Measurements from ENCODE around the gene SLC2A9. TPM values are rescaled to one million over a fixed set of nuclear protein-coding genes. Genes with fewer than 3 reads are reported as not detected.

SLC2A9 gene
- total and polyA plus RNA-seq, 2 of the 8 experiments (the other 6 are each of a cell fraction or from before 2014, with no cell fraction given), result 0.20 to 0.26 TPM

DNA sequence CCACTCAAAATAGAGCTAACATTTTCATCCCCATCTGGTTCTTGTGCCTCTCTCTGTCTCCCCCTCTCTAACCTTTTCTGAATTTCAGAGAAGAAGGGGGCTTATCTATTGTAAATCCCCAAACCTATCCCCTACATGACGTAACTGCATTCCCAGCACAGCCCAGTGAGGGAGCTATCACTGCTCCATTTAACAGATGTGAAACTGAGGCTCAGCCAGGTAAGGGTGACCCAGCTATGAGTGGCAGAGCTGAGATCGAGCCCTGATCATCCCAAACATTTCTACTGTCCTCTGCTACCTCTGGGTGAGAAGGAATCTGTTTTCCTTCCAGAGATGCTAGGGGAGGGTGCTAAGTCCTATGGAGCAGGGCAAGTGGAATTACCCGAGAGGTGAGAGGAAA lies 107.5 kb downstream of the SLC2A9 start:
- Histone ChIP-seq H2BK120ac (replicated peaks; ENCODE audit: low read depth, low read length) (no peak overlapping the region), H4K20me1 (replicated peaks in 1 of 2; ENCODE audit: control insufficient read depth in 1 of 2, insufficient read depth in 2 of 2, low read length in 2 of 2) (no peaks in the 10 kb centered on the region), H3K23me2 (ENCODE audit: low read depth, low read length) (no peaks in the 10 kb centered on the region; the same call in 1 of the 2 replicates), H3K4ac (replicated peaks; ENCODE audit: insufficient read length, low read depth, low read length) (no peak overlapping the region), H3K36me3 (ENCODE audit: control insufficient read depth in 2 of 4, insufficient read depth in 4 of 4, low read length in 3 of 4) (no peaks in the 10 kb centered on the region), H4K91ac (replicated peaks; ENCODE audit: insufficient read length, low read length) (no peak overlapping the region), H2BK15ac (ENCODE audit: low read length) (no peak overlapping the region), H3K4me2 (ENCODE audit: insufficient read depth in 1 of 2, low read depth in 2 of 2, low read length in 2 of 2) (no peak overlapping the region), H3K14ac (ENCODE audit: insufficient read length) (no peak overlapping the region), H2AFZ (ENCODE audit: low read length) (no peak overlapping the region), H3K79me2 (ENCODE audit: control insufficient read depth in 1 of 2, insufficient read depth in 2 of 2, low read length in 2 of 2) (no peaks in the 10 kb centered on the region), H2BK20ac (ENCODE audit: low read length) (no peak overlapping the region), H3K4me3 (ENCODE audit: extremely low read depth in 1 of 4, insufficient read depth in 2 of 4, low read depth in 3 of 4, low read length in 4 of 4) (no peak overlapping the region), H2BK5ac (ENCODE audit: low read depth, low read length) (no peak overlapping the region), H2BK12ac (ENCODE audit: low read depth, low read length) (no peak overlapping the region), H2AK5ac (ENCODE audit: low read depth, low read length) (no peak overlapping the region), H3K4me1 (replicated peaks in 1 of 4; ENCODE audit: control insufficient read depth in 3 of 4, insufficient read depth in 4 of 4, low read length in 3 of 4) (no peaks in the 10 kb centered on the region), H3K9me3 (ENCODE audit: insufficient read depth in 2 of 2, low read depth in 1 of 2, low read length in 1 of 2) (no peaks in the 10 kb centered on the region), H3K9ac (replicated peaks in 1 of 4; ENCODE audit: extremely low read depth in 1 of 4, low read depth in 3 of 4, low read length in 3 of 4) (no peak overlapping the region), H4K8ac (ENCODE audit: extremely low read depth, insufficient read depth, low read length) (no peak overlapping the region), H4K5ac (ENCODE audit: insufficient read length, low read depth, low read length) (no peak overlapping the region), H3K23ac (ENCODE audit: insufficient read length) (no peak overlapping the region), H3K18ac (ENCODE audit: extremely low read depth, low read length) (no peak overlapping the region), H3K27me3 (replicated peaks in 1 of 4; ENCODE audit: control insufficient read depth in 3 of 4, extremely low read depth in 1 of 4, insufficient read depth in 3 of 4, low read length in 3 of 4) (no peaks in the 10 kb centered on the region), H3K79me1 (ENCODE audit: low read depth, low read length) (no peaks in the 10 kb centered on the region), H3K27ac (ENCODE audit: low read depth, low read length) (no peak overlapping the region), H3K56ac (replicated peaks; ENCODE audit: insufficient read length, low read depth, low read length) (no peak overlapping the region)
- ChIA-PET POLR2A (ENCODE audit: partially characterized antibody) (interaction anchor here (1.0 kb wide), 1 partner anchor 25 kb away, joined by 3 read pairs; no protein-coding TSS in a partner anchor), CTCF (ENCODE audit: partially characterized antibody) (interaction anchor here (0.6 to 3.8 kb wide), 16 partner anchors 9 to 209 kb away, joined by 3 to 31 read pairs (median 4); no protein-coding TSS in a partner anchor)
- FAIRE-seq (no peak), DNase-seq (ENCODE audit: low read depth in 1 of 2, low spot score in 2 of 2) (no peak)
- WGBS, 2 experiments (ENCODE audit: extremely low coverage in 1 of 2, insufficient coverage in 1 of 2, insufficient read length in 1 of 2, insufficient replicate concordance in 2 of 2, low coverage in 1 of 2, low lambda C conversion rate in 2 of 2, missing lambda C conversion rate in 1 of 2), result 94% methylated on average over 3 of the region's 3 CpGs; no CpG with 5 or more reads in 1 of the 2 experiments
- no peak for TF ChIP-seq MAFK (IDR thresholded peaks at IDR 0.05; ENCODE audit: low read depth, low read length)
- TF ChIP-seq KDM1A (IDR thresholded peaks at IDR 0.05; ENCODE audit: borderline replicate concordance, low read length), result peak; percentile 70; the same call in 1 of the 2 replicates
